Measurements from ENCODE around the gene SHANK1.

The SHANK1 gene

GRCh38 chr19:50718255-50719118 is 1.1 kb downstream of the SHANK1 start:
- TF ChIP-seq CEBPB (IDR thresholded peaks at IDR 0.05) (no peak), TCF12 (IDR thresholded peaks at IDR 0.05; ENCODE audit: low read depth) (no peak), RAD21 (IDR thresholded peaks at IDR 0.05; ENCODE audit: low read depth) (no peak), CREB1 (IDR thresholded peaks at IDR 0.05; ENCODE audit: low read depth) (no peak), TEAD4 (IDR thresholded peaks at IDR 0.05) (no peak)
- TF ChIP-seq, protein P1, sequence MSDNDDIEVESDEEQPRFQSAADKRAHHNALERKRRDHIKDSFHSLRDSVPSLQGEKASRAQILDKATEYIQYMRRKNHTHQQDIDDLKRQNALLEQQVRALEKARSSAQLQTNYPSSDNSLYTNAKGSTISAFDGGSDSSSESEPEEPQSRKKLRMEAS (IDR thresholded peaks at IDR 0.05), result no peak

DNA sequence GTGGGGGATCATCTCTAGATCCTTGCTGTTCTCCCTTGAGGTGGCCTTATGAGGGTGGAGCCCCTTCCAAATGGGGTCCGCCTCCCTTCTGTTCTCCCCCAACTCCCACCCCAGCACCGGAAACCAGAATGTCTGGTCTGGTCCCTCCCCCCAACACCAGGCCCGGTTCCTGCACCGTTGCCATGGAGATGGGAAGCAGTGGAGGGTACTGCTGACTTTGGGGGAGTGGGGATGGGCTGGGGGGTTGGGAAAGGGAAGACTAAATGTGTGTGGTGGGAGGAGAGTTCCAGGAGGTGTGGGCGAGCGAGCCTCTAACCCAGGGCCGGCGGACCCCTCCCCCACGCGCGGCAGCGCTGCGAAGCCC is 1.7 kb downstream of the SHANK1 start:
- TF ChIP-seq, protein P1 (IDR thresholded peaks at IDR 0.05), result no peak
- no peak for TF ChIP-seq FOXM1 (IDR thresholded peaks at IDR 0.05; ENCODE audit: borderline replicate concordance, low read depth)
- TF ChIP-seq RAD21 (IDR thresholded peaks at IDR 0.05; ENCODE audit: low read depth), result no peak
- TF ChIP-seq ZBTB7A (IDR thresholded peaks at IDR 0.05; ENCODE audit: low read depth), result no peak
- no peak for TF ChIP-seq TCF12 (IDR thresholded peaks at IDR 0.05; ENCODE audit: low read depth)
- TF ChIP-seq NFIC (IDR thresholded peaks at IDR 0.05), result no peak
- no peak for TF ChIP-seq YY1 (IDR thresholded peaks at IDR 0.05; ENCODE audit: low read depth)
- no peak for TF ChIP-seq EGR1 (IDR thresholded peaks at IDR 0.05)
- TF ChIP-seq REST (IDR thresholded peaks at IDR 0.05; ENCODE audit: low read depth), result no peak
- no peak for TF ChIP-seq USF1 (IDR thresholded peaks at IDR 0.05)
- TF ChIP-seq EP300 (IDR thresholded peaks at IDR 0.05; ENCODE audit: borderline replicate concordance), result no peak

- no peak for TF ChIP-seq EP300 (IDR thresholded peaks at IDR 0.05; ENCODE audit: borderline replicate concordance)
- no peak for TF ChIP-seq TEAD4 (IDR thresholded peaks at IDR 0.05)
- TF ChIP-seq FOXM1 (IDR thresholded peaks at IDR 0.05; ENCODE audit: borderline replicate concordance, low read depth), result no peak
- TF ChIP-seq EGR1 (IDR thresholded peaks at IDR 0.05), result no peak
- TF ChIP-seq CEBPB (IDR thresholded peaks at IDR 0.05), result no peak
Observed at GRCh38 chr19:50717026-50717723, 2.4 kb downstream of the SHANK1 start.

- TF ChIP-seq EGR1 (IDR thresholded peaks at IDR 0.05), result no peak
- no peak for TF ChIP-seq FOXM1 (IDR thresholded peaks at IDR 0.05; ENCODE audit: borderline replicate concordance, low read depth)
- no peak for TF ChIP-seq USF1 (IDR thresholded peaks at IDR 0.05)
- no peak for TF ChIP-seq CREB1 (IDR thresholded peaks at IDR 0.05; ENCODE audit: low read depth)
- TF ChIP-seq YY1 (IDR thresholded peaks at IDR 0.05; ENCODE audit: low read depth), result no peak
- TF ChIP-seq CEBPB (IDR thresholded peaks at IDR 0.05), result no peak
- no peak for TF ChIP-seq TAF1 (IDR thresholded peaks at IDR 0.05; ENCODE audit: low read depth)
- no peak for TF ChIP-seq RAD21 (IDR thresholded peaks at IDR 0.05; ENCODE audit: low read depth)
- no peak for TF ChIP-seq ZBTB7A (IDR thresholded peaks at IDR 0.05; ENCODE audit: low read depth)
- TF ChIP-seq REST (IDR thresholded peaks at IDR 0.05; ENCODE audit: low read depth), result no peak
- no peak for TF ChIP-seq NFIC (IDR thresholded peaks at IDR 0.05)
- no peak for TF ChIP-seq TCF12 (IDR thresholded peaks at IDR 0.05; ENCODE audit: low read depth)
- no peak for TF ChIP-seq EP300 (IDR thresholded peaks at IDR 0.05; ENCODE audit: borderline replicate concordance)
- TF ChIP-seq, protein P1 (IDR thresholded peaks at IDR 0.05), result no peak
- no peak for TF ChIP-seq TEAD4 (IDR thresholded peaks at IDR 0.05)
Observed at GRCh38 chr19:50716178-50717025, 3.2 kb downstream of the SHANK1 start.

Measured in Ishikawa (cell line).